H1 (cell line): ENCODE measurements around the gene NINJ2. TPM values are rescaled to one million over a fixed set of nuclear protein-coding genes. Genes with fewer than 3 reads are reported as not detected.

ENCODE experiments used
- BACH1 ChIP-seq: IDR thresholded peaks from 2 replicates; pipeline ENCODE4 v1.6.1; 2012; ENCODE audit warnings: low read length, improper control_type of control experiment
- HDAC6 ChIP-seq: IDR thresholded peaks from one replicate; pipeline ENCODE4 v1.7.1; 2012; ENCODE audit warnings: low read depth, mild to moderate bottlenecking, inconsistent platforms, low read length, moderate library complexity
- polyA plus RNA-seq, 7 experiments: library from polyadenylated mRNA; depleted of rRNA in 3 of 7; stranded (reverse) in 5 of 7; unstranded in 2 of 7; fragments of >200 nt in 5 of 7; fragments of 200-250 nt in 2 of 7; gene quantifications; 1 replicate in 5 of 7; 2 replicates in 1 of 7; 4 replicates in 1 of 7; pipeline versions ENCODE4 v1.2.1 to v1.2.3, GENCODE V29; 2011 to 2013; ENCODE audit warnings: missing spikeins in 2 of 7, mixed read lengths in 2 of 7
- total RNA-seq: library from RNA; stranded (reverse); fragmentation: NEBNext Ultra II Directional; extraction: Animal tissue kit (Norgen Biotek cat#: 25700); gene quantifications from 2 replicates; pipeline ENCODE4 v1.2.1, GENCODE V29; 2021
- TF ChIP-seq, protein P1 (sequence below): IDR thresholded peaks from 2 replicates; pipeline ENCODE4 v1.6.1; 2012; ENCODE audit warnings: inconsistent platforms

NINJ2 gene
- total and polyA plus RNA-seq, 2 of the 8 experiments (the other 6 are each of a cell fraction or from before 2014, with no cell fraction given): 1.4 TPM; not detected in 1

DNA sequence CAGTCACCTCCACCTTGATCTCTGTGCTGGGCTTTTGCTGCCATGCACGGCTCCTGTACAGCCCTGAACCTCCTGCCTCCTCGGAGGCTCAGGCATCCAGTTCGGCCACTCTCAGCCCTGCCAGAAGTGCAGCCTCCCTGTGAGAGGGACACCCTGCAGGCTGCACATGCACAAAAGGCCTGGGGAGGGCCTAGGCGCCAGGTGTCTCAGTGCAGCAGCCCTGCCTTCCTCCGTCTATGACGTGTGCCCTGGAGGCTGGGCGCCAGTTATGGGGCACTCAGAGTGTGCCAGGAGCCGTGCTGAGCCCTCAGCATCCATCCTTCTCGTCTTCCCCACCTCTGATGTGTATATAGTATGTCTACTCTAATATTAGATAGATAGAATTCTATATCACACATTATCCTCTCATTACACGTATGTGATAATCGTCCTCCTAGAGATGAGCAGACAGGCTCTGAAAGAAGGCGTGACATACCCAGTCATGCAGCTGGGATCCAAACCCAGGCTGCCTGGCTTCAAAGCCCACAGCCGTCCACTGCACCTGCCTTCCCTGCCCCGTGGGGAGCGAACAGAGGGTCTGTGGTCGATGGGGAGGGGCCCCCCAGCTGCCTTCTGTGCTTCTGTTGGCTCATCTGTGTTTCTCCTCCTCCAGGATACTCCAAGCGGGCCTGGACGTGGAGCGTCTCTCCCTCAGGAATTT, 102.4 kb downstream of the NINJ2 start (continued):
- TF ChIP-seq HDAC6 (no peak), BACH1 (no peak)
- TF ChIP-seq, protein P1, sequence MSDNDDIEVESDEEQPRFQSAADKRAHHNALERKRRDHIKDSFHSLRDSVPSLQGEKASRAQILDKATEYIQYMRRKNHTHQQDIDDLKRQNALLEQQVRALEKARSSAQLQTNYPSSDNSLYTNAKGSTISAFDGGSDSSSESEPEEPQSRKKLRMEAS: no peak
